Mucosa of descending colon (tissue), 3 donors: ENCODE results near the gene RPUSD4. TPM values are rescaled to one million over a fixed set of nuclear protein-coding genes. Genes with fewer than 3 reads are reported as not detected.
A peak's percentile ranks its signal among the peaks of the same experiment; 100 is the strongest.

Experiments used
- ATAC-seq: fragments of 200-7000 bp; cut with Tn5 transposase; one replicate; pipeline ENCODE4 v1.9.1; 2020; ENCODE audit warnings: mild to moderate bottlenecking, moderate library complexity
- DNase-seq, 3 donors: peaks; one replicate each; pipeline ENCODE4 v3.0.0-alpha.2; 2020
- H3K36me3 ChIP-seq: fragments of 200-600 bp; one replicate; pipeline ENCODE4 v1.8.0; 2021; ENCODE audit warnings: low read depth, mild to moderate bottlenecking
- H3K4me1 ChIP-seq: fragments of 200-600 bp; one replicate; pipeline ENCODE4 v1.8.0; 2021; ENCODE audit warnings: low read depth, mild to moderate bottlenecking
- H3K4me3 ChIP-seq: fragments of 200-600 bp; one replicate; pipeline ENCODE4 v1.8.0; 2021; ENCODE audit warnings: mild to moderate bottlenecking
- H3K9me3 ChIP-seq: fragments of 200-600 bp; one replicate; pipeline ENCODE4 v1.8.0; 2021; ENCODE audit warnings: mild to moderate bottlenecking
- intact Hi-C, 2 donors: fragments of 100-400 bp; cut with DNase I in 1 of 2; cut with micrococcal nuclease in 1 of 2; formaldehyde crosslinking; loops; one replicate each; pipeline versions ENCODE4 v1.11.0 to v1.11.1; 2022; cut with DNase I, micrococcal nuclease
- total RNA-seq, 3 donors: library from RNA; stranded (reverse); fragmentation: NEBNext Ultra II Directional in 2 of 3; extraction: Animal tissue kit (Norgen Biotek cat#: 25700) in 2 of 3; gene quantifications; one replicate each; pipeline versions ENCODE4 v1.2.1 to v1.2.4, GENCODE V29; 2021 to 2023
- TF ChIP-seq, protein P1 (sequence below): fragments of 200-600 bp; IDR thresholded peaks from one replicate; pipeline ENCODE4 v1.8.0; 2022; ENCODE audit warnings: antibody characterized with exemption, mild to moderate bottlenecking
- donor health status: DM: no; HTN: no; CAD: no; lungs with moderate emphysema.
- donor health status: DM: no; HTN: no; CAD: no.
- donor health status: DM: no; HTN: yes; CAD: no.

Gene RPUSD4
- total RNA-seq, 3 donors from 2014 or later: 17.0 to 23.4 (median 23.0) TPM

DNA sequence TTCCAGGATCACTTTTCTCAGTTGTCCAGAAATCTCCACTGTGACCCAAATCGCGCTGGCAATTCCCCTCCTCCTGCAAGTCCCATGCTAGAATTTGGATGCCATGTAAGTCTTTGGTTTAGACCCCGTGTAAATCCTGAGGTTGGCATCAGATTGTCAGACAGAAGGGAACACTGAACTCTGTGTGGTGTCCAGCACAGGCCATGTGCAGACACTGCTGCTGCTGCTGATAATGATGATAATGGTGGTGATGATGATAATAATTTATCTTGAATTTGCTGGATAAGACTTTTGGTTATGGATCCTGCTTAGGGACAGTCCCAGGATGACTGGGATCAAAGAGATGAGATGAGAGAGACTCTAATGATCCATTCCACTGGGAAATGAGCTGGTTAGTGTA lies 45.0 kb downstream of the RPUSD4 start:
- TF ChIP-seq, protein P1, sequence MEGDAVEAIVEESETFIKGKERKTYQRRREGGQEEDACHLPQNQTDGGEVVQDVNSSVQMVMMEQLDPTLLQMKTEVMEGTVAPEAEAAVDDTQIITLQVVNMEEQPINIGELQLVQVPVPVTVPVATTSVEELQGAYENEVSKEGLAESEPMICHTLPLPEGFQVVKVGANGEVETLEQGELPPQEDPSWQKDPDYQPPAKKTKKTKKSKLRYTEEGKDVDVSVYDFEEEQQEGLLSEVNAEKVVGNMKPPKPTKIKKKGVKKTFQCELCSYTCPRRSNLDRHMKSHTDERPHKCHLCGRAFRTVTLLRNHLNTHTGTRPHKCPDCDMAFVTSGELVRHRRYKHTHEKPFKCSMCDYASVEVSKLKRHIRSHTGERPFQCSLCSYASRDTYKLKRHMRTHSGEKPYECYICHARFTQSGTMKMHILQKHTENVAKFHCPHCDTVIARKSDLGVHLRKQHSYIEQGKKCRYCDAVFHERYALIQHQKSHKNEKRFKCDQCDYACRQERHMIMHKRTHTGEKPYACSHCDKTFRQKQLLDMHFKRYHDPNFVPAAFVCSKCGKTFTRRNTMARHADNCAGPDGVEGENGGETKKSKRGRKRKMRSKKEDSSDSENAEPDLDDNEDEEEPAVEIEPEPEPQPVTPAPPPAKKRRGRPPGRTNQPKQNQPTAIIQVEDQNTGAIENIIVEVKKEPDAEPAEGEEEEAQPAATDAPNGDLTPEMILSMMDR: no peak
- Histone ChIP-seq H3K4me1 (no peaks in the 10 kb centered on the region), H3K36me3 (no peaks in the 10 kb centered on the region), H3K4me3 (no peak overlapping the region), H3K9me3 (no peaks in the 10 kb centered on the region)
- DNase-seq (no peak), ATAC-seq (no peak)
- intact Hi-C loops: no loop called here

DNA sequence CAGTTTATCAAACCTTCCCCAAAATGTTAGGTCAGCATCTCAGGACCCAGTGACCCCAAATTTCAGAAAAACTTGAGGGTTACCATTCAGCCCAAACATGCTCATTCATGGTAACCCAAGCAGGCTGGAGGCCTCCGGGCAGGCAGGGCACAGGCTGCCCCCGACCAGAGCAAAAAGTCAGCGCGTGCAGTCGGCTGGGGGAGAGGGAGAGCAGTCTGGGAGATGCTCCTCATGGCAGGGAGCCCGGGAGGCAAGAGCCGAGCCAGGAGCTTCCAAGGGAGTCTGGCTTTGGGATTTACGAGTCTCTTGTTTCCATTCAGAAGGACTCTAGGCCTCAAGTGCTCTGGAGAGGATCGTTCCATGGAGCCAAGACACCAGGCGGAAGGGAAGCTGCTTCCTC lies 45.7 kb downstream of the RPUSD4 start:
- H3K36me3 ChIP-seq: no peaks in the 10 kb centered on the region
- intact Hi-C loops: no loop called here
- no peaks in the 10 kb centered on the region for H3K9me3 ChIP-seq
- no peaks in the 10 kb centered on the region for H3K4me1 ChIP-seq
- TF ChIP-seq, protein P1: no peak
- peak; percentile 21 for ATAC-seq
- peak in 2 of 3 donors; percentile 36 to 61 for DNase-seq
- H3K4me3 ChIP-seq: no peak overlapping the region

DNA sequence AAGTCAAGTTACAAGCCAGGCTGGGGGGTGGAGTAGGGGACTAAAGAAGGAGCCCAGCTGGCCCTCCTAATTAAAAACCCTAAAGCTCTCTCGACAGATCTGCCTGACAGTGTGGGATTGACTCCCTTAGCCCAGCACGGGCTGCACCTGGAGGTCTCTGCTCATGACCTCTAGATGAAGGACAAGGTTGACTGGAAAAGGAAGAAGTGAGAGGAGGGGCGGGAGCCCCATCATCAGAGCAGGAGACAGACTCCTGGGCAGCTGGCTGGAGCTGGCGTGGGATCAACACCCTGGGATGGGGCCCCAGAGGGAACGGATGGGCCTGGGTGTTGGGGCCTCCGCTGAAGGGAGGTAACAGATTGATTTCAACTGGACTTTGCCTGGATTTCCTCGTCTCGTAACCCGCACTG lies 46.1 kb downstream of the RPUSD4 start:
- Histone ChIP-seq H3K4me3 (no peak overlapping the region), H3K9me3 (no peaks in the 10 kb centered on the region), H3K36me3 (no peaks in the 10 kb centered on the region), H3K4me1 (no peaks in the 10 kb centered on the region)
- intact Hi-C loops: no loop called here
- TF ChIP-seq, protein P1: no peak
- no peak for DNase-seq
- no peak for ATAC-seq

GRCh38 chr11:126164781-126165180 lies 46.7 kb downstream of the RPUSD4 start:
- DNase-seq: no peak
- no peak for ATAC-seq
- Histone ChIP-seq H3K4me1 (no peaks in the 10 kb centered on the region), H3K4me3 (no peak overlapping the region), H3K36me3 (no peaks in the 10 kb centered on the region), H3K9me3 (no peaks in the 10 kb centered on the region)
- intact Hi-C loops: no loop called here
- TF ChIP-seq, protein P1: no peak

DNA sequence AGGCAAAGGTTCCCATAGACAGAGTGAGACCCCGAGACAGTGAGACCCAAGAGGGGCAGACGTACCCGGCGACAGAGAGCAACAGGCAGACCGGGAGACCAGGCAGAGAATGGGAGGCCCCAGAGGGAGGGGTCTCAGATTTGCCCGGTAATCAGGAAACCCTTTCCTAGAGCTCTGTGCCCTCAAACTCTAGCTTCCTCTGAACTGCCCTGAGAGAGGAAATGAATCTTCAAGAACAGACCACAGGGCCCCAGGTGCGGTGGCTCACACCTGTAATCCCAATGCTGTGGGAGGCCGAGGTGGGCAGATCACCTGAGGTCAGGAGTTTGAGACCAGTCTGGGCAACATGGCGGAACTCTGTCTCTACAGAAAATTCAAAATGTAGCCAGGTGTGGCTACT lies 47.7 kb downstream of the RPUSD4 start:
- intact Hi-C loops: no loop called here
- Histone ChIP-seq H3K4me3 (no peak overlapping the region), H3K9me3 (no peaks in the 10 kb centered on the region), H3K4me1 (no peaks in the 10 kb centered on the region), H3K36me3 (no peaks in the 10 kb centered on the region)
- ATAC-seq (no peak), DNase-seq (no peak)
- TF ChIP-seq, protein P1: no peak

- H3K4me3 ChIP-seq: no peak overlapping the region
- no peaks in the 10 kb centered on the region for H3K4me1 ChIP-seq
- ATAC-seq (no peak), DNase-seq (no peak)
- H3K36me3 ChIP-seq: no peaks in the 10 kb centered on the region
- H3K9me3 ChIP-seq: no peaks in the 10 kb centered on the region
- TF ChIP-seq, protein P1: no peak
- intact Hi-C loops: no loop called here
Measured at GRCh38 chr11:126163074-126163700, 48.3 kb downstream of the RPUSD4 start.
